ENCODE data around the gene MGAT4A.
"Not testable (repeated sequence)": the region's sequence is repeated elsewhere in the genome, so short reads cannot be mapped to it uniquely, and the experiment has no call there.

The MGAT4A gene

DNA sequence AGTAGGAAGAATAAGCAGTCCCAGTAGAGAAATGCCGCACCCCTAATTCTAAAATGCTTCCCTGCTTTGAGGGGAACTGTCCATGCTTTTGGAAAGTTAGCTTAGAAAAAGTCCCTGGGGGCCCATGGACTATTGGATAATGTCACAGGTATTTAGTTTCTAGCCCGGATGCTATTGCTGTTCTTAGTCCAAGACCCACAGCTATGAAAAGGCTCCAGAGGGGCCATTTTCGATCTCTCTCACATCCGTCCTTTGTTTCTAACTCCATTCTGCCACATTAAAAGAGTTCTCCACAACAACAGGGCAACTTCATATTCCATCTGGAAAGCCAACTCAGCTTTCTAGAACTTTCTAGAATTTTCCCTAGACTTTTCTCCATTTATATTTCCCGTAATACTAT, 47.2 kb downstream of the MGAT4A start:
- no peaks in the 10 kb centered on the region for H3K36me3 Mint-ChIP-seq
- no peaks in the 10 kb centered on the region for H3K9me3 Mint-ChIP-seq
- H3K27me3 Mint-ChIP-seq: no peaks in the 10 kb centered on the region
- ATAC-seq: no peak
- peaks cover 9% of the 10 kb centered on the region for H3K4me1 Mint-ChIP-seq
- H3K27ac Mint-ChIP-seq: no peak overlapping the region
- no peak overlapping the region for H3K4me3 Mint-ChIP-seq

- Mint-ChIP-seq H3K36me3 (peaks cover 36% of the 10 kb centered on the region), H3K4me3 (no peak overlapping the region), H3K9me3 (no peaks in the 10 kb centered on the region), H3K4me1 (no peaks in the 10 kb centered on the region), H3K27ac (no peak overlapping the region), H3K27me3 (no peaks in the 10 kb centered on the region)
- ATAC-seq: no peak
Measured at GRCh38 chr2:98676742-98677141, 54.2 kb downstream of the MGAT4A start.

DNA sequence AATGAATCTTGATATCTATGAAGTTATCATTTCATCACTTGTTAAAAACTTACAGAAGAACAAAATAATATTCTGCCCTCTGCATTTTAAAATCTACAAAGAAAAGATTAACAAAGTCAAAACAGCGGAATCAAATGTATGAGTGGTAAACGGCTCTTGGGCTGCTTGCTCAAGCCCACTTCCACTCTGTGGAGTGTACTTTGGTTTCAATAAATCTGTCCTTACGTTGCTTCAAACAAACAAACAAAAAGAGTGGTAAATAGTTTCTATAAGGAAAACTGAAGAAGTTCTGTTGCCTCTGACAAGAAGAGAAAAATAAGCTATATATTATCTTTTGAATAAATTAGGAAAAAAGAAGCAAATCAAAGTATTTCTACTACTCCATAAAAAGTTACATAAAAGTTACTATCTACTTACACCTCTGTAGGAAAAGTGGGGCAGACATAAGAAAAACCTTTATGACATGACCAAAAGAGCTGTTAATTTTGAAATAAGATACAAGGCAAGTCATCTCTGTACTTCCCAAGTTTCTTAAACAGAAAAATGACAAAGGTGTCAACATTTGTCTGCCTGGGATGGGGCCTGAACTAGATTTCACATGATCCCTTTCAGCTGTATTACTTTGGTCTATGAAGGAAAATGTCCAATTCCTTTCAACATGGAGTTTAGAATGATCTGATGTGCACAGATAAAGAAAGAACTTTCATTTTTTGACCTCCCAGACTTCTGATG, 56.5 kb downstream of the MGAT4A start:
- Mint-ChIP-seq H3K36me3 (peaks cover 51% of the 10 kb centered on the region), H3K4me1 (peaks cover 10% of the 10 kb centered on the region), H3K4me3 (no peak overlapping the region), H3K9me3 (peaks cover 4% of the 10 kb centered on the region), H3K27me3 (no peaks in the 10 kb centered on the region), H3K27ac (no peak overlapping the region)
- no peak for ATAC-seq

- Mint-ChIP-seq H3K36me3 (peaks cover 70% of the 10 kb centered on the region), H3K4me3 (no peak overlapping the region), H3K27ac (no peak overlapping the region), H3K9me3 (peaks cover 11% of the 10 kb centered on the region), H3K4me1 (peaks cover 16% of the 10 kb centered on the region), H3K27me3 (no peaks in the 10 kb centered on the region)
- no peak for ATAC-seq
Measured at GRCh38 chr2:98669675-98670074, 61.3 kb downstream of the MGAT4A start.

- peaks cover 46% of the 10 kb centered on the region for H3K36me3 Mint-ChIP-seq
- H3K27me3 Mint-ChIP-seq: no peaks in the 10 kb centered on the region
- peaks cover 8% of the 10 kb centered on the region for H3K9me3 Mint-ChIP-seq
- H3K4me3 Mint-ChIP-seq: no peak overlapping the region
- peaks cover 9% of the 10 kb centered on the region for H3K4me1 Mint-ChIP-seq
- H3K27ac Mint-ChIP-seq: no peak overlapping the region
- ATAC-seq: no peak
Measured at GRCh38 chr2:98665677-98666076, 65.3 kb downstream of the MGAT4A start.

- no peak overlapping the region for H3K4me3 Mint-ChIP-seq
- H3K9me3 Mint-ChIP-seq: peaks cover 13% of the 10 kb centered on the region
- peaks cover 8% of the 10 kb centered on the region for H3K4me1 Mint-ChIP-seq
- no peak overlapping the region for H3K27ac Mint-ChIP-seq
- ATAC-seq: no peak
- no peaks in the 10 kb centered on the region for H3K27me3 Mint-ChIP-seq
- H3K36me3 Mint-ChIP-seq: peaks cover 55% of the 10 kb centered on the region
Measured at GRCh38 chr2:98664323-98664722, 66.6 kb downstream of the MGAT4A start.

- no peak for ATAC-seq
- peaks cover 13% of the 10 kb centered on the region for H3K4me1 Mint-ChIP-seq
- no peaks in the 10 kb centered on the region for H3K27me3 Mint-ChIP-seq
- H3K4me3 Mint-ChIP-seq: no peak overlapping the region
- H3K27ac Mint-ChIP-seq: no peak overlapping the region
- peaks cover 13% of the 10 kb centered on the region for H3K9me3 Mint-ChIP-seq
- peaks cover 52% of the 10 kb centered on the region for H3K36me3 Mint-ChIP-seq
Measured at GRCh38 chr2:98663511-98664090, 67.3 kb downstream of the MGAT4A start.

GRCh38 chr2:98659491-98659840, 71.5 kb downstream of the MGAT4A start:
- peaks cover 16% of the 10 kb centered on the region for H3K4me1 Mint-ChIP-seq
- ATAC-seq, H3K4me3 Mint-ChIP-seq, H3K9me3 Mint-ChIP-seq, H3K27me3 Mint-ChIP-seq: not testable (repeated sequence)
- H3K27ac Mint-ChIP-seq: peak overlapping the region; percentile 24
- H3K36me3 Mint-ChIP-seq: peaks cover 34% of the 10 kb centered on the region

GRCh38 chr2:98658816-98659490, 72.0 kb downstream of the MGAT4A start:
- peaks cover 21% of the 10 kb centered on the region for H3K4me1 Mint-ChIP-seq
- peaks cover 34% of the 10 kb centered on the region for H3K36me3 Mint-ChIP-seq
- H3K27me3 Mint-ChIP-seq: no peaks in the 10 kb centered on the region
- H3K9me3 Mint-ChIP-seq: peaks cover 7% of the 10 kb centered on the region
- peak overlapping the region; percentile 24 for H3K27ac Mint-ChIP-seq
- no peak for ATAC-seq
- H3K4me3 Mint-ChIP-seq: no peak overlapping the region

GRCh38 chr2:98656800-98657199, 74.1 kb downstream of the MGAT4A start:
- H3K27ac Mint-ChIP-seq: no peak overlapping the region
- peaks cover 38% of the 10 kb centered on the region for H3K36me3 Mint-ChIP-seq
- no peak for ATAC-seq
- H3K9me3 Mint-ChIP-seq: peaks cover 7% of the 10 kb centered on the region
- H3K4me3 Mint-ChIP-seq: no peak overlapping the region
- H3K4me1 Mint-ChIP-seq: peaks cover 37% of the 10 kb centered on the region
- no peaks in the 10 kb centered on the region for H3K27me3 Mint-ChIP-seq

GRCh38 chr2:98654699-98655495, 76.0 kb downstream of the MGAT4A start:
- Mint-ChIP-seq H3K27me3 (no peaks in the 10 kb centered on the region), H3K4me1 (peaks cover 56% of the 10 kb centered on the region), H3K36me3 (peaks cover 38% of the 10 kb centered on the region), H3K4me3 (no peak overlapping the region), H3K9me3 (no peaks in the 10 kb centered on the region), H3K27ac (peak overlapping the region; percentile 63)
- no peak for ATAC-seq

DNA sequence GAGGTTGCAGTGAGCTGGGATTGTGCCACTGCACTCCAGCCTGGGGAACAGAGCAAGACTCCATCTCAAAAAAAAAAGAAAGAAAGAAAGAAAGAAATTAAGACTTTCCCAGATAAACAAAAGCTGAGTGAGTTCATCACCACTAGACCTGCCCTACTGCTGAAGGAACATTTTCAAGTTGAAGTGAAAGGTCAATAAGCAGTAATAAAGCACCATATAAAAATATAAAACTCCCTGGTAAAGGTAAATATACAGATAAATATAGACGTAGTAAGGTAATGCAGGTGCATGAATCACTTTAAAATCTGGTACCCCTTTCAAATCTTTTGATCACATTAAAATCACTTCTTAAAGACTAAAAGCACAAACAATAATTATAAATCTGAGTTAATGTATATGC, 79.9 kb downstream of the MGAT4A start:
- ATAC-seq: no peak
- peaks cover 35% of the 10 kb centered on the region for H3K36me3 Mint-ChIP-seq
- H3K27me3 Mint-ChIP-seq: no peaks in the 10 kb centered on the region
- H3K9me3 Mint-ChIP-seq: no peaks in the 10 kb centered on the region
- H3K4me1 Mint-ChIP-seq: peaks cover 59% of the 10 kb centered on the region
- H3K4me3 Mint-ChIP-seq: no peak overlapping the region
- peak overlapping the region; percentile 63 for H3K27ac Mint-ChIP-seq

DNA sequence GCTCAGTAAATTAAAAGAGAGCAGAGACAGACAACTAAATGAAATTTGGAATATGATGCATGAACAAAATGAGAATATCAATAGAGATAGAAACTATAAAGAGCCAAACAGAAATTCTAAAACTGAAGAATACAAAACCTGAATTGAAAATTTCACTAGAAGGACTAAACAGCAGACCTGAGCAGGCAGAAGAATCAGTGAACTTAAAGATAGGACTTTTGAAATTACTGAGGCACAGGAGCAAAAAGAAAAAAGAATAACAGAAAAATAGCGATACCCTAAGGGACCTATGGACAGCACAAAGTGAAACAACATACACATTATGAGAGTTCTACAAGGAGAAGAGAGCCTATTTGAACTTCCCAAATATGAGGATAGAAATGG, 80.9 kb downstream of the MGAT4A start:
- H3K27ac Mint-ChIP-seq: peak overlapping the region; percentile 63
- no peak for ATAC-seq
- H3K27me3 Mint-ChIP-seq: no peaks in the 10 kb centered on the region
- peaks cover 56% of the 10 kb centered on the region for H3K4me1 Mint-ChIP-seq
- H3K9me3 Mint-ChIP-seq: no peaks in the 10 kb centered on the region
- peaks cover 38% of the 10 kb centered on the region for H3K36me3 Mint-ChIP-seq
- no peak overlapping the region for H3K4me3 Mint-ChIP-seq

DNA sequence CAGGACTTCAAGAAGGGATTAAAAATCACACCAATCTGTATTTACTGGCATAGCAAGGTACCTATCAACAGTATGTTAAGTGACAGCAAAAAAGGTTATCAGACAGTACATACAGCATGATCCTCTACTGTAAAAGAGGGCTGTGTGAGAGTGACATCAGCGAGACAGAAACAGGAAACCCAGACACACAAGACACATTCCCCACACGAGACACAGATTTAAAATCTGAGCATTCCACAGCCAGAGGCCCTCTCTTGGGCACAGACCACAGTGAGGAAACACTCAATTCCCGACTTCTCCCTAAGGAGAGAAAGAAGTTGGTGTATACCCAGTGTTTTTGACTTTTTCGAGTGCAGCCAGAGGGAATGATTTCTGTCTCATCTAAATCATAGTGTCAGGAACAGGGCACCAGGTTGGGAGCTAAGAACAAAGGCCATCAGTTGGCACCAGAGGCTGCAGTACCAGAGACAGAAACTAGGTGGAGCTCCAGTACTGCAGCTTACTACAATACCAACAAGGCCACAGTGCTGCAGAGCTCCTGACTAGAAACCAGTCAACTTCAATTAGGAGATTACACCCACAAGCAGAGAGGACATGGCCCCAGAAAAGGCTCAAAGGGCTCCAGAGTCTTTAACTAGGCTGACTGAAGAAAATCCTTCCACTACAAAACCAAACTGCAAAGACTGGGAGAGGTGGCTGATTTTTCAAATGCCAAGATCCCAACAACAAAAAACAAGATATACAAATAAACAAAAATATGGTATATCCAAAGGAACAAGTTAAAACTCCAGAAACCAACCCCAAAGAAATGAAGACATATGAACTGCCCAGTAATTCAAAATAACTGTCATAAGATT, 81.6 kb downstream of the MGAT4A start:
- Mint-ChIP-seq H3K27me3 (no peaks in the 10 kb centered on the region), H3K36me3 (peaks cover 34% of the 10 kb centered on the region), H3K4me3 (no peak overlapping the region), H3K27ac (peak overlapping the region; percentile 63), H3K4me1 (peaks cover 50% of the 10 kb centered on the region), H3K9me3 (no peaks in the 10 kb centered on the region)
- peak; percentile 79 for ATAC-seq
